ENCODE measurements around the gene RBM23.
"Not testable (repeated sequence)": the region's sequence is repeated elsewhere in the genome, so short reads cannot be mapped to it uniquely, and the experiment has no call there.

Gene RBM23

DNA sequence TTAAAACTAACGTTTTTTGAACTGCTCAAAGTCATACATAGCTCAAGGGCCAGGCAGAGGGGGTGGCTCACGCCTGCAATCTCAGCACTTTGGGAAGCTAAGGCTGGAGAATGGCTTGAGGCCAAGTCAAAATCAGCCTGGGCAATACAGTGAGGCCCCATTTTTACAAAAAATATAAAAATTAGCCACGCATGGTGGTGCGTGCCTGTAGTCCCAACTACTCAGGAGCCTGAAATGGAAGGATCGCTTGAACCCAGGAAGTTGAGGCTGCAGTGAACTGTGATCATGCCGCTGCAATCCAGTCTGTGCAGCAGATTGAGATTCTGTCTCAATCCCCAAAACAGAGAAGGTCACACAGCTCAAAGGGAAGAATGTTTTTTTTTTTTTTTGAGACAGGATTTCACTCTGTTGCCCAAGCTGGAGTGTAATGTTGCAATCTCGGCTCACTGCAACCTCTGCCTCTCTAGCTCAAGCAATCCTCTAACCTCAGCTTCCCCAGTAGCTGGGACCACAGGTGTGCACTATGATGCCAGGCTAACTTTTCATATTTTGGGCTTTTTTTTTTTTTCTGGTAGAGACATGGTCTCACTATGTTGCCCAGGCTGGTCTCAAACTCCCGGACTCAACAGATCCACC, 2.9 kb downstream of the RBM23 start:
- DNase-seq = no peak

DNA sequence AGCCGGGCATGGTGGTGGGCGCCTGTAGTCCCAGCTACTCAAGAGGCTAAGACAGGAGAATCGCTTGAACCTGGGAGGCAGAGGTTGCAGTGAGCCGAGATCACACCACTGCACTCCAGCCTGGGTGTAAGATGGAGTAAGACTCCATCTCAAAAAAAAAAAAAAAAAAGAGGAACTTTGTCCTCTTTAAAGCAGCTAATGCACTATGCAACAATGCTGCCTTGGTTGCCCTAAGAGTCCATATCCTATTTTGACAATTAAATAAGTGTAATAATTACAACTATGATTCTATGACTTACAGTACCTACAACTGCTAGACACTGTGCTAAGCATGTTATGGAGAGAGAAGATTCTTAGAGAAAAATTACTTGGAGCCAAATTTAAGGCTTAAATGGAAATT, 4.1 kb downstream of the RBM23 start:
- DNase-seq = not testable (repeated sequence)

DNA sequence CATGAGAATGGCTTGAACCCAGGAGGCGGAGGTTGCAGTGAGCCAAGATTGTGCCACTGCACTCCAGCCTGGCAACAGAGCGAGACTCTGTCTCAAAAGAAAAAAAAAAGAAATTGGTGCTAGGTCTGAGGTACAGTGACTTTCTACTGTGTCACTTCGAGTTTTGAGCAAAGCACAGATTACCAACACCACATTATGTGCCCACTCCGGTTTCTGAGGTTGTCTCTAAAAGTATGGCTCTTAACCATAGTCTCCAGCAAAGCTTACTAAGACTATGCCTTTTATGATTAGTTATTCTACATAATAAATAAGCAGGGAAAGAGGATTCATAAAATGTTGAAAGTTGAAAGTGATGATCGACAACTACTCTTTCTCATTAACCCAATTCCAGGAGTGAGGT, 8.0 kb downstream of the RBM23 start:
- DNase-seq = no peak

DNA sequence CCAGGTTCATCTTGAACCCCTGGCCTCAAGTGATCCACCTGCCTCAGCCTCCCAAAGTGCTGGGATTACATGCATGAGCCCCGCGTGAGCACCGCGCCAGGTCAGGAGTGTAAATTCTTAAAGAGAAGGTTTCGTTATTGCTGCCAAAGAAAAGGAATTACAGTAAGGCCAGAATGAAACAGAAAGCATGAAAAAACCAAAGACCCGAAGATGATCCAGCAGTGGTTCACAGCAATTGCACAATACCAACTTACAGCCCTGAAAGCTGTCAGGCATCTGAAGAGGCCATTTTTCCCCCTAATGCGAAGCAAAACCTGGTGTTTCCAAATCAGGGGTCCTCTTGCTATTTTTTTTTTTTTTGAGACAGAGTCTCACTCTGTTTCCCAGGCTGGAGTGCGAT, 10.3 kb downstream of the RBM23 start:
- DNase-seq = no peak

DNA sequence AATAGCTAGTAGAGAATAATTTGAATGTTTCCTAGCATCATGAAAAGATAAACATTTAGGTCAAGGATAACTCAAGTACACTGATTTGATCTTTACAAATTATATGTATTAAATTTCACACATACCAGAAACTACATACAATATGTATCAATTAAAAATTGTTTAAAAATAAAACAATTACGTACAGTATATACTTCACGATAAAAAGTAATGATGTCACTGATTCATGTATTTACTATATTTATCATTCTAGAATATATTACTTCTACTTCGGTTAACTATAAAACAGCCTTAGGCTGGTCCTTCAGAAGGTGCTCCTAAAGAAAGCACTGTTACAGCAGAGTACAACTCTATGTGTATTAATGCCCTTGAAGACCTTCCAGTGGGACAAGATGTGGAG, 11.5 kb downstream of the RBM23 start:
- DNase-seq = no peak

DNA sequence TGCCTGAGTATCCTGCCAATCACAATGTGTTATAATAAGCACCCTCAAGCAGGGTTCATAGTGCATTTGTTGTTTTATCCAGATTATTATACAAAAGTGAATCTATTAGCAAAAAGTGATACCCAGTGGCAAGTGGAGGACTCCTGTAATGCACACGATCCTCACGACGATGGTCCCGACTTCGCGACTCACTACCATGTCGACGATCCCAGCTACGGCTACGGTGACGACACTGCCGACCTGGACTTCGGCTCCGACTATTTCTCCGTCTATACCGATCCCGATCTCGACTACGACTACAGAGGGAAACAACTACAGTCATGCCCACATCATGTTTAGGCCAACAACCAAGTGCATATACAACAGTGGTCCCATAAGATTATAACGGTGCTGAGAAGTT, 12.9 kb downstream of the RBM23 start:
- no peak for DNase-seq

DNA sequence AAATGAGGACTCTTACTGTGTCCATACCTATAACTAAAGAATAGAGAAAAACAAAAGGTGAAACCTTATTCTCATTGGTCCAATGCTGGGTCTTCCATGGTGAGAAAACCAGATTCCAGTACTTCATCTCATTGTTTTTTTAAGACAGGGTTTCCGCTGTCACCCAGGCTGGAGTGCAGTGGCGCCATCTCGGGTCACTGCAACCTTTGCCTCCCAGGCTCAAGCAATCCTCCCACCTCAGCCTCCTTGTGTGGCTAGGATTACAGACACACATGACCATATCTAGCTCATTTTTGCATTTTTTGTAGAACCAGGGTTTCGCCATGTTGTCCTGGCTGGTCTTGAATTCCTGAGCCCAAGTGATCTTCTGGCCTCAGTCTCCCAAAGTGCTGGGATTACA, 13.3 kb downstream of the RBM23 start:
- DNase-seq = no peak

DNA sequence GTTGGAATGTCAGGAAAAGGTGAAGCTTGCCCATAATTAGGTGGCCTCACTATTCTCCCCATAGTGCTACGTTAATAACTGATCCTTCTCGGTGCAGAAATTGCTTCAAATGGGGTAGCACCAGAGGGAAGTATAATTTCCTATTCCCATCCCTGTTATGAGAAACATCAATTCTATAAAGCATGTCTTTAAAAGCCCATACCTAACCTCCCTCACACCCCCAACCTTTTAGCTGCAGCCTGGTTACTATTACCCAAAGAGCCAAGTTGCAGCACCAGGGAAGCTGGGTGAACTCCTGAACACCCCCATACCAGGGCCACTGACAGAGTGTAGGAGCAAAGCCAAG, 15.2 kb downstream of the RBM23 start:
- DNase-seq = no peak

DNA sequence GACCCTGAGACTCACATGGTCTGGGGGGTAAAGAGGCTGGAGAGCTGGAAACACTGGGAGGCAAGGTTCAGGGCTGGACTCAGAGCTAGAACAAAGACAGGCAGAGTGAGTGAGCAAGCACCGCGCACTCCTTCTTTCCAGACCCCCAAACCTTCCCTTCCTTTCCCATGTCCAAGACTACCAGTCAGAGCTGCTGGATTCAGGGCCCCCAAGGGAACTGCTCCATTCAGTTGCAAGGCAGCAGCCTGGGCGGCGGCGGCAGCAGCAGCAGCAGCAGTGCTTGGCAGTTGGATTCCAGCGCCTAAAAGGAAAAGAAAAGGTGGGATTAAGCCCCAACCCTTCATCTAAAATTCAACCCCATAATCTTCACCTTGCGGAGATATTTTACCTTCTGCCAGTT, 17.1 kb downstream of the RBM23 start:
- DNase-seq = no peak

DNA sequence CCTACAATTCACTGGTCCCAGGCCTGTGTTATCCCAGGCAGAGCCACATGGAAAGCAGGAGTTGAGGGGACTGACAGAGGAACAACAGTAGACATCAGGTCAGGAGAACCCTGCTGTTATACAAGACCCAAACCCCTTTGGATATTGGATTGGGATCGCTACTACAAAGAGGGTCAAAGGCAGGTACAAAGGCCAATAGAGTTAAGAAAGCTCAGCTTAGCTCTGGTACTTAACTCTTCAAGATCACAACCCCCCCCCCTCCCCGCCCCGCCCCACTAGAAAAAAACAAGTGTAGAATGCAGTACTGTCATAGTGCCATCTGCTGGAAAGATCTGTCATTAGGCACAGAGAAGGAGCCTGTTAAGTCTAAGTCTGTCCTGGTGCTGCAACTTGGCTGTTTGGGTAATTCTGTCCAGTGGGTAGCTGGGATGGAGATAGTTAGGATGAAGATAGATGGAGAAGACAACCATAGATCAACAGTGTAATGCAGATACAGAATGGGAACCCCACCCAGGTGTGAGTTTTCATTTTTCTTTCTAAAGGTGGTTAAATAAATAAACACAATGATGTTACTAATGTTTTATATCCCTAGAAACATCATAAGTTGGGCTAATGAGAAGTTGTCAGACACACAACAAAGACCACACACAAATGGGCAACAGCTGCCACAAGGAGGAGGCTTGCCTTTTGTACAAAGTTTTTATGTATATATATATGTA, 18.7 kb downstream of the RBM23 start:
- peak; percentile 69 for DNase-seq

DNA sequence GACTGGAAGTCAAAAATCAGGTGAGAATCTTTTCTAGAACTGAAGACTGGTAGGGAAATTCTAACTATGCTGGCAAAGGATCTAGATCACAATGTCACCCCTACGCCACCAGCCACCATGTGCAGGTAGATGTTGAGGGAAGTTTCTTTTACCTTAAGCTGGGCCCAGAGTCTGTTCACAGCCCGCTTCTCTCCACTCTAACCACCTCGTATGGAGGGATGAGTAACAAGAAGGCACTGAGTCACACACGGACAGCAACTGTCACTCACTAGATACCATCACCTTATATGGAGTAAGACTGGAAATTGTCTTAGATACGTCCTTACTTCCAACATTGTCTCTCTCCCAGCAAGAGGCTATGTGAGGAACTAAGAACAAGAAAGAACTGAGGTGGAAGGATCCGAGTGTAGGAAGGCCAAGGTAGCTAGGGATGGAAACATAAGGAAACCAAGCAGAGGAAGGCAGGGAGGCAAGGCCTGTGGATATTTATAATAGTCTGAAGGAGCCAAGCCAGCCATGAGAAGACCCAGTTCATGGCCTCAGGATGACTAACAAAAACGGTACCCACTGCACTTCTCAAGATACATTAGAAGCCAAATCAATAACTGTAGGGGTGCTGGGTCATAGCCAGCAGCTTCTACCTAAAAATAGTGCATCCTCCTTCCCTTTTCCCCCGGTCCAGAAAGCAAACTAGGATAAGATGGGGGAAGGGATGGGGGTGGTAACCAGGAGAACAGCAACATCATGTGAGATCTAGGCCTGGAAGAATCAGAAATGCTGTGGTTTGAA, 20.5 kb downstream of the RBM23 start:
- DNase-seq = no peak

DNA sequence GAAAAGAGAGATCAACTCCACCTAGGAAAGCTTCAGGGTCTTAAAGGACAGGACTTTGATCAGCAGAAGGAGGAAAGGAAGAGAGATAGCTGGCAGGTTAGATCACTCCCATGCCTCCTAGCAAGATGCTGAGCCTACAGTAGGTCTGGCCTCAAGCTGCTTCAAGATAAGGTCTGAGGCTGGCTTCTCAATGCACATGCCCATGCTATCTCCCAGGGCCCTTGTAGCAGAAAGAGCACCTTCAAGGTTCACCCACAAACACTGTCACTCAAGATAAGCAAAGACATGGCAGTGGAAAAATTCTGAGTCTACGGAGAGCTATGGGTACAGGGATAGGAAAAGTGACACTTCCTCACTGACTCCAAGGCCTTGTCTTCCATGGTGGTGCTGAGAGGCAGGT, 21.6 kb downstream of the RBM23 start:
- DNase-seq = no peak

DNA sequence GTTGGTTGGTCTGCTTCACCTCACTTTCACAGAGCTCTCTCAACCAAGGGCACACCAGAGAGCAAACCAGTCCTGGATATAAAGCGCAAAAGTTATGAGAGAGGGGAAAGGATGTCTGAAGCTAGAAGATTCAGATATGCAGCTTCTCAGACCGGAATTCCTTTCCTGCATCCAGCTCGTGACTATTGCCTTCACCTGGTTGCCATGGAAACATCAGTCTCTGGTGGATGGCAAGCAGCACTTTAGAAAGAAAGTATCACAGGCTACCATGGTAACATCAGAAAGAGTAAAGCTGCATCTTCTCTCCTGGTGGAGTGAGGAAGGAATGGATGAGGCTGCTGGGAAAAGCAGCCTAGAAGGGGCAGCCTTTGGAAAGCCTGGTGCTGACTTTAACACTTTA, 22.2 kb downstream of the RBM23 start:
- no peak for DNase-seq

DNA sequence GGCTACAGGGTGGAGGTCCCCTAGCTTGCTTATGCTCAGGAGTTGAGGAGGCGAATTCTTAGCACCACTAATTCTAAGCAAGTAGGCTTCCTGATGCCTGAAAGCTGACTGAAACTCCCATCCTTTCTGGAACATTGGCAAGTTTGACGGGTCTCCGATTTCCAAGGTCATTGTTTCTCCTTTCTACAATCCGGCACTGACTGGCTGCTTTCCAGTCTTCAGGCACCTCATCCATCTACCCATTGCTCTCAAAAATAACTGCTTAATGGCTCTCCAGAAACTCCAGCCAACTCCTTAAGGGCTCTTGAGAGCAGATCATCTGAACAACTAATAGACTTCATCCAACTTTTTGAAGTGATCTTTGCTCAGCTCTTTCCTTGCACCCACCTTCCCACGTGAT, 22.6 kb downstream of the RBM23 start:
- DNase-seq = no peak

DNA sequence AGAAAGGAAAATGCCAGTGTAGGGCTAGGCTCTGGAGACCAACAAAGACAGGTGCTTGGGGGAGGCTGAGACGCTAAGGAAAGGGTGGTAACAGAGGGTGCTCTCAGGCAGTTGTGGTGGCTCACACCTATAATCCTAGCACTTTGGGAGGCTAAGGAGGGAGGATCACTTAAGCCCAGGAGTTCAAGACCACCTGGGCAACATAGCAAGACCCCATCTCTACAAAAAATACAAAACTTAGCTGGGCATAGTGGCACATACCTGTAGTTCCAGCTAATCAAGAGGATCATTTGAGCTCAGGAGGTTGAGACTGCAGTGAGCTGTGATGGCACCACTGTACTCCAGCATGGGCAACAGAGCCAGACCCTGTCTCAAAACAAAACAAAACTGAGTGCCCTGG, 23.5 kb downstream of the RBM23 start:
- no peak for DNase-seq

DNA sequence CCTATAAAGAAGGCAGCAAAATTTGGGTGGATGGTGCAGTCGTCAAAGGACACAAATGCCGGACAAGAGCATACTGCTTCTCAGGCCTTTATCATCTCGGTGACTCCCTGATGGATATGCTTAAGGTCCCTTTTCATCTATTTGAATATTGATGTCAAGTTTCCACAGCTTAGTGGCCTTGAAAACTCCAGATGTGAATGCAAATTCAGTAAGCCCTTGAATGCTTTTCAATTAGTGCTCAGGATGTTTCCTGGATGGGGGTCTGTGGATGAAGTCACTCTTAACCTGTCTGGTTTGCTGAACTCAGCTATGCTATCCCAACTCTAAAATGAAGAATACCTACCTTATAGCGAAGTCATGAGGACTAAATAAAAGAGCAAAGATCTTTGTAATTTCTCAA, 25.2 kb downstream of the RBM23 start:
- DNase-seq = no peak

DNA sequence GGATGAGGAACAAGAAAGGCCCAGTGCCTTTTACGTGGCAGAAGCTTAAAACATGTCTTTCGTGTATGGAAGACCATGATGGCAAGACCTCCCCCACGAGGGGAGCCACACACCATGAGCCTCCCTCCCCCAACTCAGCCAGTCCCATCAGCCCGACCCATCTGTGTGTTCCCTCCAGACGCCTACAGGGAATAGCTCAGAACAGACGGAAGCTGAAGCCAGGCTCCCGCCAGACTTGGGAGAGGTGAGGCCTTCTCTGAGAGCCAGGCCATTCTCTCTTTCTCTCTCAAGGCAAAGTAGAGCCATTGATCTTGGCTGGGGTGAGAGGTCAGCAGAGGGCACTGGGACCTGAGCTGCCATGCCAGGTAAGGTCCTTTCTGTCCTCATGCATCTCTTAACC, 26.5 kb downstream of the RBM23 start:
- DNase-seq = no peak

DNA sequence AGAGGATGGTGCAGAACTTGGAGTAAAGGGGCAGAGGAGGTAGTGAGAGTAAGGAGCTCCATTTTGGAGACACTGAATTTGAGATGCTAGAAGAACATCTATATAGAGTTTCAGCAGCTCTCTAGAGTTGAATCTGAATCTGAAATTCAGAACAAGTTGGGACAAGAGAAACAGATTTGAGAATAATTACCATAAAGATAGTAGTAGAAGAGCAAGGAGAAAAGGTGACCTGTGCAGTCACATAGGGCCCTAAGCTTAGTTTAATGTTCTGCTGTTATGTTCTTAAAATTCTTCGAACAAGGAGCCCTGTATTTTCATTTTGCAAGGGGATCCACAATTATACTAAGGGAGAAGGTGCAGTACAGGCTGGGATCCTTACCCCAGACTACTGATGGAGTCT, 28.5 kb downstream of the RBM23 start:
- no peak for DNase-seq

DNA sequence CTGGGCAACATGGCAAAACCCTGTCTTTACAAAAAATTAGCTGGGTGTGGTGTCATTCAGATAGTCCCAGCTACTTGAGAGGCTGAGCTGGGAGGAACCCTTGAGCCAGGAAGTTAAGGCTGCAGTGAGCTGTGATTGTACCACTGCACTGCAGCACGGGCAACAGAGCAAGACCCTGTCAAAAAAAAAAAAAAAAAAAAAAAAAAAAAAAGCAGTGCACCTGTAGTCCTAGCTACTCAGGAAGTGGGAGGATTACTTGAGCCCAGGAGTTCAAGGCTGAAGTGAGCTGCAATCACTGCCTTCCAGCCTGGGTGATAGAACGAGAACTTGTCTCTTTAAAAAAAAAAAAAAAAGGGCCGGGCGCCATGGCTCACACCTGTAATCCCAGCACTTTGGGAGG, 30.3 kb downstream of the RBM23 start:
- peak; percentile 6 for DNase-seq

DNA sequence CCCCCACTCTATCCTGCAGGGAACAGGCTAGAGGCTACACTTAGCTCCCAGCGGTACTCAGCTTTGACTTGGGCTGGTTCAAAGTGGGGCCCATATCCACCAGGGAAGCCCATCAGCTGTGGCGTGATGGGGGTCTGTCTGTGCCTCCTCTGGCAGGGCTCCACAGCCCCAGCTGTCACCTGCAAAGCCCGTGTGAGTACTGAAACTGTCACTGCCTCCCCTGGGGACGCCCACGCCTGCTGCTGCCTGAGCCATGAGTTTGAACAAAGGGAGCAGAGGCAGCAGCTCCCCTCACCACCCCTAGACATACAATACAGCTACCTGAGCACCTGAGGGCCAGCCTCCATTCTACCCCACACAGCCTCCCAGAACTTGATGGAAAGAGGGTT, 31.0 kb downstream of the RBM23 start:
- no peak for DNase-seq

DNA sequence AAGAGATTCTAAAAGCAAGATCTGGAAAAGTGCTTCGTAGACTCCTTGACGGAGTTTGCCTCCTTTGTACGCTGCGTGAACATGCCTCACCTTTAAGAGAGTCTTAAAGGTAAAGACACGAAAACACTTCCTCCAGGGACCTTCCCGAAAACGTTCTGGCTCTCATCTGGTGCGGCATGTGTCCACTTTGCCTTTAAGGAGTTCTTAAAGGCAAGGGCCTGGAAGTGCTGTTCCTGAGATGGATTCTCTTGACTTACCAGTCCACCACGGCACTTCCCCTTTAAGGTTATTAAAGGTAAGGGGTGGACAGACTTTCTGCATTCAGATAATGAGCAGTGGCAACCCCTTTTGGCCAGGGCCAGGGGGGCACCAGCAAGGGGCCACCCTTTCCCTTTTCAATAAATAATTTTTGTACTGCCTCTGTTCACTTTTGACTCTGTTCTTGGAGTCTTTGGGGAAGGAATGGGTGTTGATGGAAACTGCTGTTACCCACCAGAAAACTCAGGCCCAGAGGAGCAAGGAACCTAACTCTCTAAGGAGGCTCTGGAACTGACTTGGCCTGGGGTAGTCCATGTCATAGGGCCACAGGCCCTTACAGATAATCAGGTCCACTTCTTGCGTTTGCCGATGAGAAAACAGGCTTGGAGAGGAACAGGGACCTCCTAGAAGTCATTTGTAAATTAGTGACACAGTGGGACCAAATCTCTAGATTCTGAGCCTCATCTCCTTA, 31.5 kb downstream of the RBM23 start:
- DNase-seq = peak; percentile 80

DNA sequence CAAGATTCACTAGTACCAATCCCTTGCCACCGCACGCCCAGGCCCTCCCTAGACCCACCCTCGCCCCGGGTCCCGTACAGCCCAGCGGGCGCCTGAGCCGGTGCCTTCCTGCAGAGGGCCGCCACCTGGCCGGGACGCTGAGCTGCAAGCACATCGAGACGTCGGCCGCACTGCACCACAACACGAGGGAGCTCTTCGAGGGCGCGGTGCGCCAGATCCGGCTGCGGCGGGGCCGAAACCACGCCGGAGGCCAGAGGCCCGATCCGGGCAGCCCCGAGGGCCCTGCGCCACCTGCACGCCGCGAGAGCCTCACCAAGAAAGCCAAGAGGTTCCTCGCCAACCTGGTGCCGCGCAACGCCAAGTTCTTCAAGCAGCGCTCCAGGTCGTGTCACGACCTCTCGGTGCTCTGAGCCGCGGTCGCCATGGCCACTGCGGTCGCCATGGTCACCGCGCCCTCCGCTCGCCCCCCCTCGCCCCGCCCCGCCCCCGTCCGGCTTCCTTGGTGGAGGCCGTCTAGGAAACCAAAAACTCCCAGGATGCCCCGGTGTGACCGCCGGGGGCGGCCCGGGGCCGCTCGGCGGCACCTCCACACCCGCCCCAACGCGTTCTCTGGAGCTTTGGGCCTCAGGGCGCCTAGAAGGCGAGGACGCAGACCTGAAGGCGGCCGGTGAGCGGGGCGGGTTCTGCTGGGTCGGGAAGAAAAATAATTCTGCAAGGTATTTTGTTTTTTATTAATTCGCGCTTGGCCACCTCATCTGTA, 32.3 kb downstream of the RBM23 start:
- peak; percentile 79 for DNase-seq

DNA sequence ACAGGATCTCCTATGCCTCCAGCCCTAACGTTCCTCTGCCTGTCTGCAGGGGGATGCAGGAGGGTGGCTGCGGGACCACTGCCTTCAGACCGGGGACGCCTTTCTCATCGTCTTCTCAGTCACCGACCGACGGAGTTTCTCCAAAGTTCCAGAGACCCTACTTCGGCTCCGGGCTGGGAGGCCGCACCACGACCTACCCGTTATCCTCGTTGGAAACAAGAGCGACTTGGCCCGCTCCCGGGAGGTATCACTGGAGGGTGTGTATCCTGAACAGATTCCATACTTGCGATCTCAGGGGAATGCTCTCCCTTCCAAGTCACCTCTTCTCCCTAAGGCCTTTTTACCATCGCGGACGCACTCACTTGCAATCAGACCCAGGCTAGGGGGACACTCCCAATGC, 33.0 kb downstream of the RBM23 start:
- DNase-seq = no peak

All from CD4-positive, alpha-beta T cell treated with Interleukin-4 for 4 hours (primary cell).